Brain pericyte (primary cell): ENCODE measurements around the gene NLRC5.
"Not testable (repeated sequence)": the region's sequence is repeated elsewhere in the genome, so short reads cannot be mapped to it uniquely, and the experiment has no call there.

Experiments used
- DNase-seq: peaks from one replicate; pipeline ENCODE4 v3.0.0-alpha.2; 2012; ENCODE audit warnings: low read depth, low spot score

Gene NLRC5

DNA sequence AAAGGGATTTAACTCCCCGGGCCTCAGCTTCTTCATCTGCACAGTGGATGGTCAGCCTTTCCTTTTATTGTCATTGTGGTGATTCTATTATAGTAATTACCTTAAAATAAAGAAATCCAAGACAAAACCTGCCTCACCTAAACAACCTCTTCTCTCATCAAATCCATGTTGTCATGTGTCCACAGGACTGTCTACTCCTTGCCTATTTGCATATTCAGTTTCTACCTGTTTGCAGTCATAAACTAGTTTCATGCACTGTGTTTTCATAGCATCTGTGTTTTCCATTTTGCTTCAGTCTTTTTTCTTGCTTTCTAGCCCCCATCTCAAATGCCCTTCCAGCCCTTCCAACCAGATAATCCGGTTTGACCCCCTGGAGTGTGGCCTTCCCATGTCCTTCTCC lies 58.7 kb downstream of the NLRC5 start:
- DNase-seq, result no peak

DNA sequence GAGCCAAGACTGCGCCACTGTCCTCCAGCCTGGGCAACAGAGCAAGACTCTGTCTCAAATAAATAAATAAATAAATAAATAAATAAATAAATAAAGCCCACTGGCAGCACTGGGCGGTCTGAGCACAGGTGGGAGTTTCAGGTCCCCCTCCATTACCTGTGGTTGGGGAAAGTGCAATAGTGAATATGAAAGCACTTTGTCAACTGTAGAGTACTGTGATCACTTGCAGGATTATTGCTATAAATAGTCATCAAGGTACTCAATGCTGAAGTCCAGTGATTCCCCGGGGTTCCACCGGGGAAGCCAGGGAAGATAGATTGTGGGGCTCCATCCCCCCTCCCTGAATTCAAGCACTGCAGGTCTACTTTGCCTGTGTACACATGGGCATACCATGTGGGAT lies 60.3 kb downstream of the NLRC5 start:
- DNase-seq, result no peak

DNA sequence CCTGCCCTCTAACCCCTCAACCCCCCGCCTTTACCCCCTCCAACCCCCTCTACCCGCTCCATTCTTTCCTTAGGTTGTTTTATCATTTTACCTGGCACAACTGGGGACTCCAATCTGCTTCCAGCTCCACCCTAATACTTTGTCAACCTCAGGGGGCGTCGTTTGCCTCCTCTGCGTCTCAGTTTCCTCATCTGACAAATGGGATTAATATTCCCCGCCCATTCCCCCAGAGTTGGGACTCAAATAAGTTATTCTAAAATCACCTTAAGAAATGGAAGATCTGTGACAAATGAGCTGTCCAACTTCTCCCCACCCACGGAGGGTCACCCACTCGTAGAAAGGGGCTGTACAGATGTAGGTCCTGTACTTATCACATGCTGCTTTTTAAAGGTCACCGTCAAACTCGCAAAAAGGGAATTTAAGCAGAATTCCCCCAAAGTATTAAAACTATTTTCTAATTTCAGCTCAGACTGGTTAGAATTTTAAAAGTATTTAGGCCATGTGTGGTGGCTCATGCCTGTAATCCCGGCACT lies 62.4 kb downstream of the NLRC5 start:
- no peak for DNase-seq

DNA sequence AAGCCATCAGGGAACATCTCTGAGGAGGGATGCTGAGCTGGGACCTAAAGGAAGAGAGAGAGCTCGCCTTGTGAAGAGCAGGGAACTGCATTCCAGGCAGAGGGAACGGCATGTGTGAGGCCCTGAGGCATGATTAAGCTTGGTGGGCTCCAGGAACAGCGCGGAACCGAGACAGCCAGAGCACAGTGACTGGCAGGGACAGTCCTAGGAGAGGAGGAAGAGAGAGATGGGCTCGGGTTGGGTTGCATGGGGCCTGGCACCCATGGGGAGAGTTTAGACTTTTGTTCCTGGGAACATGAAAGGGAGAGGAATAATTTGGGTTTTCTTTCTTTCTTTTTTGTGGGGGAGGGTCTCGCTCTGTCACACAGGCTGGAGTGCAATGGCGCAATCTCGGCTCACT lies 63.8 kb downstream of the NLRC5 start:
- DNase-seq, result no peak

DNA sequence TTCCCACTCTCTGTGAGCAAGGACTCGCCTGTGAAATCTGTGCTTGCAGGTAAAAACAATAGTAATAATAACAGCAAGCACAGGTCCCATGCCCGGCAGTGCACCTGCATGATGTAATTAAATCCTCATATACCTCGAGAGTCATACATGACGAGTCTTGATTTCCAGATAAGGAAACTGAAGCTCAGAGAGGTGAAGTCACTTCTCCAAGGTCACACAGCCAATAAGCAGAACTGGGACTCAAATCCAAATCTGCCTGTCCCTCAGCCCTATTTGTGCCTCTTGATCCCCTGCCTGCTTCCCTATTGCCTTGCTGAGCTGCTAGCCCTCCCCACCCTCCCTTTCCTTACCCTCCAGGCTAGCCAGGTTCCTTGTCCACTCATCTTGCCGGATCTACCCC lies 65.0 kb downstream of the NLRC5 start:
- no peak for DNase-seq

DNA sequence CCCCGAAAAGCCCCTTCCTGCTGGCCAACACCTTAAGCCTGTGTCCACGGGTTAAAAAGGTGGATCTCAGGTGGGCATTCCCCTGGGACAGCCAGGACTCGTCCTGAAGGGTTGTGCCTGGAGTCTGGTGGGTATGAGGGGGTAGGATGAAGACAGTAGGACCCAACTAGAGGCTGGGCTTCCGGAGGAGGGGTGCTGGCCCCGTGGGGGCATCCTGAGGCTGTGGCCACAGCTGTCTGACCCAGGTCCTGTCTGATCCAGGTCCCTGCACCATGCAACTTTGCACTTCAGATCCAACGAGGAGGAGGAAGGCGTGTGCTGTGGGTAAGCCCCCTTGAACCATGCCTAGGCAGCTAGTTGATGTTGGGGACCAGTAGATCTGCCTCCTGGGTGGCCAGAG lies 65.4 kb downstream of the NLRC5 start:
- DNase-seq, result no peak

DNA sequence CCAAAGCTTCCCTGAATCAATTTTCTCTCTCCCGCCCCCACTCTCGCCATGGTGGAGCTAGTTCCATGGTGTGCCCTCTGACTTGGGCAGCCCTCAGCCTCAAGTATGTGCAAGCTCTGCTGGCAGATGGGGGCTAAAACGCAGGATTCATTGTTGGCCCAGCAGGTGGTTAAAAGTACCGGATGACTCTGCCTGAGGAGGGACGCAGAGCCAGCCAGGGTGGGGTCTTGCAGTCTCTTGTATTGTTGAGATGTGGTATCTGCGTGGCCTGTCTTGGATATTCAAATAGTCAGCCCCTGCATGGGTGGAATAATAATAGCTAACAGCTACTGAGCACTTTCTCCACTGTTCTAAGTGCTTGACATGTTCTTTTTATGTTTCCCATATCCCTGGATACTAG lies 66.3 kb downstream of the NLRC5 start:
- no peak for DNase-seq

DNA sequence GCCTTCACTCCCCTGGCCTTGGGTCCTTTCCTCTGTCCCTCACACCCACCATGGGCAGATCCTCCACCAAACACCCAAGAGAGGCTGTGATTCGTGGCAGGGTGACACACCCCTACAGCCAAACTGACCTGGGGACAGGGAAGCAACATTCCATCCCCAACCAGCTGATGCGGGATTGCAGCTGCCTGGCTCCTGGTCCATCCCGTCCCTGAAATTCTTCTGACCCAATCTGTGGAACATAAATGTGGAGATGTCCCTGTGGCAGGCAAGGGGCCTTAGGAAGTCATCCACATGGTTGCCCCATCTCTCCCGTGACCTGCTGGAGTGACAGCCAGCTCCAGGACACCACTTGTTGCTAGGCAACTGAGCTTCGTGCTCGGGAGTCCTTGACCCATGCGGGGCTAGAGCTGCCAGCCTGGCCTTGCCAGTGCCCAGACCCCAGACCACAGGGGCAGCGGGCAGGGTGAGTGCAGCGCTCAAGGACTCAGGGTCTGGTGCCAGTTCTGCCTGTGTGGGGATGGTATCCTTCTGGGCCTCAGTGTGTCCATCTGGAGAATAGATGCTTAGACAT lies 69.0 kb downstream of the NLRC5 start:
- no peak for DNase-seq

DNA sequence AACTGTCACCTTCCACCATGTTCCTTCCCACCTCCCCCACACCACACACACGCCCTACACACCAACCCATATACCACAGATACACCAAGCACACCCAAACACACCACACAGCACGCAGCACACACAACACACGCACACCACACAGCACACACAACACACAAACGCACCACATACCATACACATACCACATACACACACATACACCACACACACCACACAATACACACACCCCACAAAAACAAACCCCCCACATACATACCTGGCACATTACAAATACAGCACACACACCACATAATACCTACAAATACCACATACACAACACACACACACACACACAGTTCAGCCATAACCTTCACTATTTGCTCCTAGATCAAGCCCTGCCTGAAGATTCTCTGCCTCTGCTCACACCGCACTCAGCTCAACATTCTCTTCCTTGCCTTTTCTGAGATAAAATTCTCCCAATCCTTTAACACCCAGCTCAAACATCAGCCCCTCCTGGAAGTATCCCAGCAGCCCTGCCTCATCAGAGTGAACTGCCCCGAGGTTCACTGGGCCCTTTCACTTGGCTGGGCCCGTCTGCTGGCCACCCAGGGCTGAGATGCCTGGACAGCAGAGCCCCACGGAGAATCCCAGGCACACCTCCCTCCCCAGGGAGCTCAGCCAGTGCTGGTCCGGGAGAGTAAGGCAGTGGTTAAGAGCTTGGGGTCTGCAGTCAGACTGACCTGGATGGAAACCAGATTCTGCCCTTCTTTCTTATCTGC lies 71.1 kb downstream of the NLRC5 start:
- DNase-seq, result no peak

DNA sequence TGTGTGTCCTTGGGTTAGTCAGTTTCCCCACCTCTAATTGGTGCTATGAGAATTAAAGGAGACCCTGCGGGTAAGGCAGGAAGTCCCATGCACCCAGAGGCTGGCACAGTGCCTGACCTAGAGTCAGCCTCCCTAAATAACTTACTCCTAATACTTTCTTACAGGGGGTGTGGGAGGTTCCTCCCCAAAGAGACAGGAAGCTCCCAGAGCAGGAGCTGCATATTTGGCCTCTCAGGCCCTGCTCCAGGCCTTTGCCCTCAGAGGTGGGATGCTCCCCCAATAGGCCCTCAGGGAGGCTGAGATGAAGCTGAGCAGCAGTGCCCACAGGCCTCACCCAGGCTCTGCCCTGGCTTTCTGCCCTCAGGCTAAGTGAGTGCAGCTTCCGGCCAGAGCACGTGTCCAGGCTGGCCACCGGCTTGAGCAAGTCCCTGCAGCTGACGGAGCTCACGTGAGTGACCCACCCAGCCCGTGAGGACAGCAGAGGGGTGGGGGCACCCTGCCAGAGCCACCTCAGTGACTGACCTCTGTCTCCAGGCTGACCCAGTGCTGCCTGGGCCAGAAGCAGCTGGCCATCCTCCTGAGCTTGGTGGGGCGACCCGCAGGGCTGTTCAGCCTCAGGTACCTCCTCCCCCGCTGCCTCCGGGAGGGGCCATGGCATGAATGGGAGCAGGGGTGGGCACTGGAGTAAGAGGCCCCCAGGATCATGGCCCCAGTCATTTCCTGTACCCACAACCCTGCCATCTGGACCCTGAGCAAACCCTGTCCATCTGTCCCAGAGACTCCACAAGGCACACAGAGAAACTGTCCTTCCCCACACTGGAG lies 71.9 kb downstream of the NLRC5 start:
- no peak for DNase-seq

DNA sequence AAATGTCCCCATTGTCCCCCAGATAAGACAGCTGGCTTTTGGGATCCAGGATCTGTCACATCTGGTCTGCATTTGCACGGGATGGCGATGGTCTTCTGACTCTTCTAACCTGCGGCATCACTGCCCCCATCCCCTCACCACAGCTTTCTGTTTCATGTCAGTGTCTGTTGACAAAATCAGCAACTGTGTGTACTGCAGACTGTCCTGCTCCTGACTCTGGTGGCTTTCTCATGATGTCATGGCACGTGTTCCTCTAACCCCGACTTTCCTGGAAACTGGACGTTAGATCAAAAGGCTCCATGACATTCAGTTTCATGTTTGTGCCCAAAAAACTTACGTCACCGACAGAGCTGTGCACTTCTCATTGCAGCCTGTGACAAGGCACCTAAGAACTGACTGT lies 73.0 kb downstream of the NLRC5 start:
- DNase-seq, result no peak

DNA sequence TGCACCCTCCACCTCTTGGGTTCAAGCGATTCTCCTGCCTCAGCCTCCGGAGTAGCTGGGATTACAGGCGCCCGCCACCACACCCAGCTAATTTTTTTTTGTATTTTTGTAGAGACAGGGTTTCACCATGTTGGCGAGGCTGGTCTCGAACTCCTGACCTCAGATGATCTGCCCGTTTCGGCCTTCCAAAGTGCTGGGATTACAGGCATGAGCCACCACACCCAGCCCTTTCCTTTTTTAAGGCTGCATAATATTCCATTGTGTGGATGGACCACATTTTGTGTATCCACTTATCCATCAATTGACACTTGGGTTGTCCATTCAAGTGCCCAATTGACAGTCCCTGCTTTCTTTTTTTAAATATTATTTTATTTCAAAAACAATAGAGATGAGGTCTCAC lies 73.8 kb downstream of the NLRC5 start:
- DNase-seq, result not testable (repeated sequence)

DNA sequence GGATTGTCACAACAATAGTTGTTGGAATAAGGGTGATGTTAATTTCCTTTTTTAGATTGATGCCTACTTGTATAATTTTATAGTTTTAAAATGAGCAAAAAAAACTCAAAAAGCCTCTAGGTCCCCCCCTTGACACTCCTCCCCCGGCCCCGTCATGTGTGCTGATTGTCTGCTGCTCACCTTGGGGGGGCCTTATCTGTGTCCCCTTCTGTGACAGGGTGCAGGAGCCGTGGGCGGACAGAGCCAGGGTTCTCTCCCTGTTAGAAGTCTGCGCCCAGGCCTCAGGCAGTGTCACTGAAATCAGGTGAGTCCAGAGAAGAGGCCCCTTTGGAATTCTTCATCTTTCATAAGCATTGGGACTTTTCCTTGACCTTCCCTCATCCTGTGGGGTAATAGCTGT lies 75.6 kb downstream of the NLRC5 start:
- no peak for DNase-seq

DNA sequence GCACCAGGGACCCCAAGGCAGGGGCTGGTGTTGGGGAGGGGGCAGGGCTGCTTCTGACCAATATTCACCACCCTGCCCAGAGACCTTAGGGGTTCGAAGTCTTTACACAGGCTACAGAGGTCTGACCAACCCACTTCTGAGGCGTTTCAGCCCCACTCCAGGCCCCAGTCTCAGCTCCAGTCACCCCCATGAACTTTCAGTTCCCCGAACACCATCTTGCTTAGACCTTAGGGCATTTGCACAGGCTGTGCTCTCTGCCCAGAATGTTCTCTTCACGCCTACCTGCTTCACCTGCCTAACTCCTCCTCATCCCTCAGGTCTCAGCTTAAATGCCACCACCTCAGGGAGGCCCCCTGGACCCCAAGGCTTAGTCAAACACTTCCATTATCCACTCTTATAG lies 77.3 kb downstream of the NLRC5 start:
- no peak for DNase-seq

DNA sequence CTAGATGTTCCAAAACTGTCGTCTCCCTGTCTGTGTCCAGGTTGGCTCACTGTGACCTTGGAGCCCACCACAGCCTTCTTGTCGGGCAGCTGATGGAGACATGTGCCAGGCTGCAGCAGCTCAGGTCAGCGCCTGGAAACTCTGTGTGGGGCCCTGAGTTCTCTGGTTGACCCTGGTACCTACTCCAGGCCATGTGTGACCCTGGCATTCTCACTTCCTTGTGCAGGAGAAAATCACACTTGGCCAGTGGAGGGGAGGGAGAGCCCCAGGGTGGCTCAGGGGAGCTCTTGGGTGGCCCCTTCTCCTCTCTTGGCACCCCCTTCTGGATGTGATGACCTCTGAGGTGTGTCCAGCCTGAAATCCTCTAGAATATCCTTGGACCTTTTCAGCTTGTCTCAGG lies 78.0 kb downstream of the NLRC5 start:
- no peak for DNase-seq

DNA sequence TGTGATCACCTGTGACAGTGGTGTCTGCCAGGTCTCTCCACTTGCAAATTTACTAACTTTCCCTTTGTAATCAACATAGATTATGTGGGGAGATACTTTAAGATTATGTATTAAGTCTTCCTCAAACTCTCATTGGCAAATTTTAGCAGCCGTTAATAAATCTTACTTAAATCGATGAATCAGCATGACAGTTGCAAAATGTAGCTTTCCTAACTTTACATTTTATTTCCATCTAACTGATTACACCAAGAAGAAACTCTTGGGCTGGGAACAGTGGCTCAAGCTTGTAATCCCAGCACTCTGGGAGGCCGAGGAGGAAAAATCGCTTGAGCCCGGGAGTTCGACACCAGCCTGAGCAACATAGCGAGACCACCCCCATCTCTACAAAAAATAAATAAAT lies 79.7 kb downstream of the NLRC5 start:
- DNase-seq, result no peak

DNA sequence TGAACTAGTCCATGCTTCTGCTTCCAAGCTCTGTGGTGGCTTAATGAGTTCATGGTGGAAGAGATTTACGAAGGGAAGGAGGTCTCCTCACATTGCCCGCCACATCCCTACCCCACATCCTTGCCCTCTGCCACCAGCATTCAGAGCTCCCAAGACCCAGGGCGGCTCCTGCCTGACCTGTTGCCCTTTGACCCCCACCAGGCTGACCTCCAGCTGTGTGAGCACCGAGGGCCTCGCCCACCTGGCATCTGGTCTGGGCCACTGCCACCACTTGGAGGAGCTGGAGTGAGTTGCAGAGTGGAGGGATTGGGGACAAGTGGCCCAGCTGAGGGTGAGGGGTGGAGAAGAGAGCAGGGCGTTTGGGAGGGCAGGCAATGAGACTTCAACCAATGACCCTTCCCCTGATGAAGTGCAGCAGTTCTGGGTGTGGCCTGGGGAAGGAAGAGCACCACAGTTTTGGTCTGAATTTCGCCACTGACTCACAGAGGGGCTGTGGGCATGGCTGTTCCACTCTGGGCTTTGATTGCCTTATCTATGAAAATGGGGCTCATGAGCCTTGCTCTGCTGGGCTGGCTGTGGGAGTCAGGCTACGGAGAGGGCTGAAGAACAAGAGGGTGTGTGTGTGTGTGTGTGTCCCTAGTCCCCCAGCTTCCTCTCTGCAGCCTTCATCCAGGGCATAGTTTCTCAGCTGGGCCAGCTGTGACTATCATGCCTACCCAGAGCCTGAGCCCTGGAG lies 80.4 kb downstream of the NLRC5 start:
- DNase-seq, result no peak

DNA sequence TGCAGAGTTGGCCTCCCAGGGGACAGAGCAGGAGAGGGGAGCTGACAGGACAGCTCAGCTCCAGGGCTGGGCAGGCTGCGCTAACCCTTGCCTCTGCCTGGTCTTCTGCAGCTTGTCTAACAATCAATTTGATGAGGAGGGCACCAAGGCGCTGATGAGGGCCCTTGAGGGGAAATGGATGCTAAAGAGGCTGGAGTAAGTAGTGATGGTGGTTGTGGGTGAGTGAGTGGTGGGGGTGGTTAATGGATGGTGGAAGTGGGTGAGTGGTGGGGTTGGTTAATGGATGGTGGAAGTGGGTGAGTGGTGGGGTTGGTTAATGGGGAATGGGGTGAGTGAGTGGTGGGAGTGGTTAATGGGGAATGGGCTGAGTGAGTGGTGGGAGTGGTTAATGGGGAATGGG lies 81.1 kb downstream of the NLRC5 start:
- no peak for DNase-seq

DNA sequence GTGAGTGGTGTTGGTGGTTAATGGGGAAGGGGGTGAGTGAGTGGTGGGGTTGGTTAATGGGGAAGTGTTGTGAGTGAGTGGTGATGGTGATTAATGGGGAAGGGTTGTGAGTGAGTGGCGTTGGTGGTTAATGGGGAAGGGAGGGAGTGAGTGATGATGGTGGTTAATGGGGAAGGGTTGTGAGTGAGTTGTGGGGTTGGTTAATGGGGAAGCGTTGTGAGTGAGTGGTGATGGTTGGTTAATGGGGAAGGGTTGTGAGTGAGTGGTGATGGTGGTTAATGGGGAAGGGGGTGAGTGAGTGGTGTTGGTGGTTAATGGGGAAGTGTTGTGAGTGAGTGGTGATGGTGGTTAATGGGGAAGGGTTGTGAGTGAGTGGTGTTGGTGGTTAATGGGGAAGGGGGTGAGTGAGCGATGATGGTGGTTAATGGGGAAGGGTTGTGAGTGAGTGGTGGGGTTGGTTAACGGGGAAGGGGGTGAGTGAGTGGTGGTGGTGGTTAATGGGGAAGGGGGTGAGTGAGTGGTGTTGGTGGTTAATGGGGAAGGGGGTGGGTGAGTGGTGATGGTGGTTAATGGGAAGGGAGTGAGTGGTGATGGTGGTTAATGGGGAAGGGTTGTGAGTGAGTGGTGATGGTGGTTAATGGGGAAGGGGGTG lies 81.8 kb downstream of the NLRC5 start:
- not testable (repeated sequence) for DNase-seq

DNA sequence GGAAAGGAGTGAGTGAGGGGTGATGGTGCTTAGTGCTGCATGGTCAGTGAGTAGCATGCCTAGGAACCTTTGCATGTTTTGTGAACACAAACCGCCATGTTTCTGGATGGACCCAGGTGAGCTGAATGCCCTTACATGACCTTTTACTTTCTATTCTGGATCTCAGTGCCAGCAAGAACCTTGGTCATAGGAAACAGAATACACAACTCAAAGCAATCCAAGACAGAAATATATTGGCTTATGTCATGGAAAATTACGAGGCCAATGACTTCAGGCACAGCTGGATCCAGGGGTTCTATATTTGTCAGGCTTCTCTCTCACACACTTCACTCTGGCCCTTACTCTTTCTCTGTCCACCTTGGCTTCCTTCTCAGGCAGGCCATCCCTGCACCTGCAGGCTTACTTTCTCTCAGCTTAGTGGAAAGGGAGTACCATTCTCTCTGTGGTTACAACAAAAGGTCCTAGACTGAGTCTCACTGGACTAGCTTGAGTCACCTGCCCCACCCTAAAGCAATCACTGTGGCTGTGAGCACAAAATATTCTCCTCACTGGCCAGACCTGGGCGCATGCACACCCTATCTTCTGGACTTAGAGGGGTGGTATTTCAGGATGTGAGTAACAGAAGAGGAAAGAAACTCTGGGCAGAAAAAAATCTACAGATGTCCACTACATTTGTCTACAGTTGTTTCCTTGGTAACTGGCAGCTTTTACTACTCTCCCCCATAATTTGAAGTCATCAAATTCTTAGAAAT lies 82.7 kb downstream of the NLRC5 start:
- DNase-seq, result no peak
